GM23338 (cell line): Measurements from ENCODE around the gene VPS26C. TPM values are rescaled to one million over a fixed set of nuclear protein-coding genes. Genes with fewer than 3 reads are reported as not detected.

Experiments used
- ATAC-seq: fragments of 200-7000 bp; cut with Tn5 transposase; 3 replicates; pipeline ENCODE4 v1.9.1; 2020
- DNase-seq: peaks from one replicate; pipeline ENCODE4 v3.0.0-alpha.2; 2015; ENCODE audit warnings: low spot score
- H2AFZ ChIP-seq: fragments of 200-600 bp; sonication (generic); 2 replicates; pipeline ENCODE4 v1.8.0; 2016; ENCODE audit warnings: antibody characterized with exemption, mild to moderate bottlenecking, moderate library complexity
- H3F3A ChIP-seq: fragments of 200-600 bp; sonication (generic); replicated peaks from 2 replicates; pipeline ENCODE4 v1.8.0; 2017; ENCODE audit warnings: antibody characterized with exemption, mixed run types, low read depth
- H3K27ac ChIP-seq: fragments of 200-600 bp; sonication (generic); 2 replicates; pipeline ENCODE4 v1.6.1; 2016; ENCODE audit warnings: low read depth
- H3K27me3 ChIP-seq: fragments of 200-600 bp; sonication (generic); 2 replicates; pipeline ENCODE4 v1.8.0; 2016; ENCODE audit warnings: mild to moderate bottlenecking, mixed run types, moderate library complexity; ENCODE audit not compliant: insufficient read depth
- H3K36me3 ChIP-seq: fragments of 200-600 bp; sonication (generic); 2 replicates; pipeline ENCODE4 v1.8.0; 2016; ENCODE audit warnings: mild to moderate bottlenecking; ENCODE audit not compliant: insufficient read depth
- H3K4me1 ChIP-seq: fragments of 200-600 bp; sonication (generic); 2 replicates; pipeline ENCODE4 v1.8.0; 2016; ENCODE audit warnings: mild to moderate bottlenecking, moderate library complexity; ENCODE audit not compliant: insufficient read depth
- H3K4me2 ChIP-seq: fragments of 200-600 bp; sonication (generic); 2 replicates; pipeline ENCODE4 v1.7.1; 2017; ENCODE audit warnings: mixed run types
- H3K4me3 ChIP-seq: fragments of 200-600 bp; sonication (generic); 2 replicates; pipeline ENCODE4 v1.6.1; 2016; ENCODE audit warnings: mixed run types
- H3K79me2 ChIP-seq: fragments of 200-600 bp; sonication (generic); replicated peaks from 2 replicates; pipeline ENCODE4 v1.8.0; 2017; ENCODE audit warnings: mild to moderate bottlenecking; ENCODE audit not compliant: insufficient read depth
- H3K9me2 ChIP-seq: fragments of 200-600 bp; sonication (generic); 2 replicates; pipeline ENCODE4 v1.8.0; 2017; ENCODE audit not compliant: insufficient read depth
- H4K20me1 ChIP-seq: fragments of 200-600 bp; sonication (generic); replicated peaks from 2 replicates; pipeline ENCODE4 v1.8.0; 2017; ENCODE audit warnings: mild to moderate bottlenecking; ENCODE audit not compliant: insufficient read depth
- H3K27ac Mint-ChIP-seq: 2 replicates; pipeline ENCODE4 v1.8.0; 2020; ENCODE audit warnings: inconsistent platforms, mild to moderate bottlenecking, moderate library complexity, mixed read lengths
- H3K27me3 Mint-ChIP-seq: 3 replicates; pipeline ENCODE4 v1.8.0; 2022; ENCODE audit warnings: low read depth, mild to moderate bottlenecking, moderate library complexity, mixed read lengths, inconsistent platforms; ENCODE audit not compliant: insufficient read depth, poor library complexity
- H3K36me3 Mint-ChIP-seq: 3 replicates; pipeline ENCODE4 v1.8.0; 2021; ENCODE audit warnings: low read depth, mild to moderate bottlenecking, inconsistent platforms, moderate library complexity, mixed read lengths
- H3K4me1 Mint-ChIP-seq: 3 replicates; pipeline ENCODE4 v1.8.0; 2020; ENCODE audit warnings: mild to moderate bottlenecking, inconsistent platforms, mixed read lengths
- H3K4me3 Mint-ChIP-seq: 3 replicates; pipeline ENCODE4 v1.8.0; 2021; ENCODE audit warnings: moderate library complexity, mild to moderate bottlenecking, inconsistent platforms, mixed read lengths
- H3K9me3 Mint-ChIP-seq: 3 replicates; pipeline ENCODE4 v1.8.0; 2020; ENCODE audit warnings: moderate library complexity, mild to moderate bottlenecking, inconsistent platforms, mixed read lengths
- CREB1 ChIP-seq: fragments of 250-450 bp; sonication (Bioruptor Pico); IDR thresholded peaks from 2 replicates; pipeline ENCODE4 v1.5.0; 2020; ENCODE audit warnings: low read depth, mild to moderate bottlenecking, moderate library complexity
- CTCF ChIP-seq, 2 experiments: fragments of 200-600 bp in 1 of 2; sonication (generic) in 1 of 2; conservative IDR thresholded peaks; 2 replicates each; pipeline versions ENCODE4 v1.5.1 to v1.6.1; 2016 to 2017; ENCODE audit warnings: antibody characterized with exemption in 2 of 2, low read depth in 2 of 2, mild to moderate bottlenecking in 2 of 2, moderate library complexity in 1 of 2
- POLR2AphosphoS5 ChIP-seq: IDR thresholded peaks from 2 replicates; pipeline ENCODE4 v1.6.1; 2016; ENCODE audit warnings: antibody characterized with exemption, low read depth
- ZNF331 ChIP-seq: fragments of 250-450 bp; sonication (Bioruptor Pico); IDR thresholded peaks from 2 replicates; pipeline ENCODE4 v1.5.0; 2020; ENCODE audit warnings: low read depth, mild to moderate bottlenecking, moderate library complexity
- polyA plus RNA-seq: library from polyadenylated mRNA; unstranded; fragments of >200 nt; fragmentation: Nextera tagmentation; extraction: Ambion mirVana; gene quantifications from 2 replicates; pipeline ENCODE4 v1.2.1, GENCODE V29; 2016
- total RNA-seq: library from RNA; depleted of rRNA; stranded (reverse); fragments of >200 nt; shearing (Covaris generic); gene quantifications from 2 replicates; pipeline ENCODE4 v1.2.3, GENCODE V29; 2014
- TF ChIP-seq, protein P1 (sequence below): fragments of 250-450 bp; sonication (Bioruptor Pico); IDR thresholded peaks from 2 replicates; pipeline ENCODE4 v1.5.0; 2020; ENCODE audit warnings: mild to moderate bottlenecking, moderate library complexity

Gene VPS26C
- total and polyA plus RNA-seq, 2 experiments from 2014 or later = 45.1 to 91.2 TPM

GRCh38 chr21:37192019-37192418 is 75.1 kb downstream of the VPS26C start:
- DNase-seq (no peak), ATAC-seq (no peak)
- no peak overlapping the region for H3K4me3 Mint-ChIP-seq
- Histone ChIP-seq H3K4me3 (no peak overlapping the region), H3K36me3 (no peaks in the 10 kb centered on the region), H2AFZ (no peak overlapping the region), H4K20me1 (no peaks in the 10 kb centered on the region), H3K27me3 (no peaks in the 10 kb centered on the region), H3K4me2 (no peak overlapping the region), H3K9me2 (no peaks in the 10 kb centered on the region), H3K27ac (no peak overlapping the region), H3K4me1 (no peaks in the 10 kb centered on the region; the same call in 1 of the 2 replicates), H3F3A (no peaks in the 10 kb centered on the region), H3K79me2 (no peaks in the 10 kb centered on the region)
- H3K9me3 Mint-ChIP-seq = no peaks in the 10 kb centered on the region
- no peak for TF ChIP-seq CREB1 (CRISPR knock-in tag)
- TF ChIP-seq, protein P1, sequence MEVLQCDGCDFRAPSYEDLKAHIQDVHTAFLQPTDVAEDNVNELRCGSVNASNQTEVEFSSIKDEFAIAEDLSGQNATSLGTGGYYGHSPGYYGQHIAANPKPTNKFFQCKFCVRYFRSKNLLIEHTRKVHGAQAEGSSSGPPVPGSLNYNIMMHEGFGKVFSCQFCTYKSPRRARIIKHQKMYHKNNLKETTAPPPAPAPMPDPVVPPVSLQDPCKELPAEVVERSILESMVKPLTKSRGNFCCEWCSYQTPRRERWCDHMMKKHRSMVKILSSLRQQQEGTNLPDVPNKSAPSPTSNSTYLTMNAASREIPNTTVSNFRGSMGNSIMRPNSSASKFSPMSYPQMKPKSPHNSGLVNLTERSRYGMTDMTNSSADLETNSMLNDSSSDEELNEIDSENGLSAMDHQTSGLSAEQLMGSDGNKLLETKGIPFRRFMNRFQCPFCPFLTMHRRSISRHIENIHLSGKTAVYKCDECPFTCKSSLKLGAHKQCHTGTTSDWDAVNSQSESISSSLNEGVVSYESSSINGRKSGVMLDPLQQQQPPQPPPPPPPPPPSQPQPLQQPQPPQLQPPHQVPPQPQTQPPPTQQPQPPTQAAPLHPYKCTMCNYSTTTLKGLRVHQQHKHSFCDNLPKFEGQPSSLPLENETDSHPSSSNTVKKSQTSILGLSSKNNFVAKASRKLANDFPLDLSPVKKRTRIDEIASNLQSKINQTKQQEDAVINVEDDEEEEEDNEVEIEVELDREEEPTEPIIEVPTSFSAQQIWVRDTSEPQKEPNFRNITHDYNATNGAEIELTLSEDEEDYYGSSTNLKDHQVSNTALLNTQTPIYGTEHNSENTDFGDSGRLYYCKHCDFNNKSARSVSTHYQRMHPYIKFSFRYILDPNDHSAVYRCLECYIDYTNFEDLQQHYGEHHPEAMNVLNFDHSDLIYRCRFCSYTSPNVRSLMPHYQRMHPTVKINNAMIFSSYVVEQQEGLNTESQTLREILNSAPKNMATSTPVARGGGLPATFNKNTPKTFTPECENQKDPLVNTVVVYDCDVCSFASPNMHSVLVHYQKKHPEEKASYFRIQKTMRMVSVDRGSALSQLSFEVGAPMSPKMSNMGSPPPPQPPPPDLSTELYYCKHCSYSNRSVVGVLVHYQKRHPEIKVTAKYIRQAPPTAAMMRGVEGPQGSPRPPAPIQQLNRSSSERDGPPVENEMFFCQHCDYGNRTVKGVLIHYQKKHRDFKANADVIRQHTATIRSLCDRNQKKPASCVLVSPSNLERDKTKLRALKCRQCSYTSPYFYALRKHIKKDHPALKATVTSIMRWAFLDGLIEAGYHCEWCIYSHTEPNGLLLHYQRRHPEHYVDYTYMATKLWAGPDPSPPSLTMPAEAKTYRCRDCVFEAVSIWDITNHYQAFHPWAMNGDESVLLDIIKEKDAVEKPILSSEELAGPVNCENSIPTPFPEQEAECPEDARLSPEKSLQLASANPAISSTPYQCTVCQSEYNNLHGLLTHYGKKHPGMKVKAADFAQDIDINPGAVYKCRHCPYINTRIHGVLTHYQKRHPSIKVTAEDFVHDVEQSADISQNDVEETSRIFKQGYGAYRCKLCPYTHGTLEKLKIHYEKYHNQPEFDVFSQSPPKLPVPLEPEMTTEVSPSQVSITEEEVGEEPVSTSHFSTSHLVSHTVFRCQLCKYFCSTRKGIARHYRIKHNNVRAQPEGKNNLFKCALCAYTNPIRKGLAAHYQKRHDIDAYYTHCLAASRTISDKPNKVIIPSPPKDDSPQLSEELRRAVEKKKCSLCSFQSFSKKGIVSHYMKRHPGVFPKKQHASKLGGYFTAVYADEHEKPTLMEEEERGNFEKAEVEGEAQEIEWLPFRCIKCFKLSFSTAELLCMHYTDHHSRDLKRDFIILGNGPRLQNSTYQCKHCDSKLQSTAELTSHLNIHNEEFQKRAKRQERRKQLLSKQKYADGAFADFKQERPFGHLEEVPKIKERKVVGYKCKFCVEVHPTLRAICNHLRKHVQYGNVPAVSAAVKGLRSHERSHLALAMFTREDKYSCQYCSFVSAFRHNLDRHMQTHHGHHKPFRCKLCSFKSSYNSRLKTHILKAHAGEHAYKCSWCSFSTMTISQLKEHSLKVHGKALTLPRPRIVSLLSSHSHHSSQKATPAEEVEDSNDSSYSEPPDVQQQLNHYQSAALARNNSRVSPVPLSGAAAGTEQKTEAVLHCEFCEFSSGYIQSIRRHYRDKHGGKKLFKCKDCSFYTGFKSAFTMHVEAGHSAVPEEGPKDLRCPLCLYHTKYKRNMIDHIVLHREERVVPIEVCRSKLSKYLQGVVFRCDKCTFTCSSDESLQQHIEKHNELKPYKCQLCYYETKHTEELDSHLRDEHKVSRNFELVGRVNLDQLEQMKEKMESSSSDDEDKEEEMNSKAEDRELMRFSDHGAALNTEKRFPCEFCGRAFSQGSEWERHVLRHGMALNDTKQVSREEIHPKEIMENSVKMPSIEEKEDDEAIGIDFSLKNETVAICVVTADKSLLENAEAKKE = no peak
- no peak for TF ChIP-seq ZNF331 (CRISPR knock-in tag)
- no peak for TF ChIP-seq POLR2AphosphoS5
- TF ChIP-seq CTCF (conservative IDR thresholded peaks at IDR 0.05; ENCODE audit: low read depth in 2 of 2) = no peak
- H3K4me1 Mint-ChIP-seq = peaks cover 12% of the 10 kb centered on the region
- no peak overlapping the region for H3K27ac Mint-ChIP-seq
- H3K27me3 Mint-ChIP-seq = peaks cover 5% of the 10 kb centered on the region
- H3K36me3 Mint-ChIP-seq = no peaks in the 10 kb centered on the region
